HepG2 (cell line): ENCODE results near the gene SERPINA3. TPM values are rescaled to one million over a fixed set of nuclear protein-coding genes. Genes with fewer than 3 reads are reported as not detected.

Source experiments
- ATF1 ChIP-seq: IDR thresholded peaks from 2 replicates; pipeline ENCODE4 v1.6.1; 2016; ENCODE audit warnings: mild to moderate bottlenecking, control low read depth
- ATF4 ChIP-seq, 2 experiments: fragments of 450-650 bp in 1 of 2; sonication (generic) in 1 of 2; formaldehyde crosslinking; IDR thresholded peaks; 2 replicates each; pipeline versions ENCODE4 v1.5.0 to v1.8.0; 2020 to 2022; ENCODE audit warnings: mild to moderate bottlenecking in 1 of 2, missing genetic modification reagents in 1 of 2
- BORCS8-MEF2B ChIP-seq: sonication (generic); formaldehyde crosslinking; IDR thresholded peaks from 2 replicates; pipeline ENCODE4 v1.8.0; 2022; ENCODE audit warnings: mild to moderate bottlenecking, missing genetic modification reagents
- CBX5 ChIP-seq: sonication (generic); formaldehyde crosslinking; IDR thresholded peaks from 2 replicates; pipeline ENCODE4 v1.4.0; 2020; ENCODE audit warnings: missing genetic modification reagents, borderline replicate concordance
- CCDC6 ChIP-seq: sonication (generic); formaldehyde crosslinking; IDR thresholded peaks from 2 replicates; pipeline ENCODE4 v1.8.1; 2022; ENCODE audit warnings: mild to moderate bottlenecking, missing genetic modification reagents, moderate library complexity
- DBP ChIP-seq: sonication (generic); formaldehyde crosslinking; IDR thresholded peaks from 2 replicates; pipeline ENCODE4 v1.4.0; 2020; ENCODE audit warnings: missing genetic modification reagents; ENCODE audit errors: not compliant biosample characterization
- ETS1 ChIP-seq: sonication (generic); formaldehyde crosslinking; IDR thresholded peaks from 2 replicates; pipeline ENCODE4 v1.4.0; 2020; ENCODE audit warnings: missing genetic modification reagents
- GFI1 ChIP-seq: sonication (generic); formaldehyde crosslinking; IDR thresholded peaks from 2 replicates; pipeline ENCODE4 v1.5.0; 2020; ENCODE audit warnings: missing genetic modification reagents, mild to moderate bottlenecking, borderline replicate concordance
- HDAC2 ChIP-seq: sonication (generic); formaldehyde crosslinking; IDR thresholded peaks from 2 replicates; pipeline ENCODE4 v1.4.0; 2020; ENCODE audit warnings: missing genetic modification reagents
- HHEX ChIP-seq: IDR thresholded peaks from 2 replicates; pipeline ENCODE4 v1.6.1; 2016; ENCODE audit warnings: control low read depth
- KDM6A ChIP-seq: IDR thresholded peaks from 2 replicates; pipeline ENCODE4 v1.6.1; 2016; ENCODE audit warnings: low read depth
- MBD4 ChIP-seq: IDR thresholded peaks from 2 replicates; pipeline ENCODE4 v1.6.1; 2012; ENCODE audit warnings: low read length, inconsistent platforms, borderline replicate concordance
- MED8 ChIP-seq: sonication (generic); formaldehyde crosslinking; IDR thresholded peaks from 2 replicates; pipeline ENCODE4 v1.8.1; 2023; ENCODE audit warnings: mild to moderate bottlenecking, missing genetic modification reagents; ENCODE audit not compliant: insufficient replicate concordance
- PAWR ChIP-seq: sonication (generic); formaldehyde crosslinking; IDR thresholded peaks from 2 replicates; pipeline ENCODE4 v1.4.0; 2020; ENCODE audit warnings: missing genetic modification reagents, mild to moderate bottlenecking, borderline replicate concordance
- SIX1 ChIP-seq: sonication (generic); formaldehyde crosslinking; IDR thresholded peaks from 2 replicates; pipeline ENCODE4 v1.4.0; 2020; ENCODE audit warnings: missing genetic modification reagents, borderline replicate concordance
- ZNF101 ChIP-seq: sonication (generic); formaldehyde crosslinking; IDR thresholded peaks from 2 replicates; pipeline ENCODE4 v1.4.0; 2020; ENCODE audit warnings: mild to moderate bottlenecking, low read depth, missing genetic modification reagents, borderline replicate concordance
- ZNF30 ChIP-seq: sonication (generic); formaldehyde crosslinking; IDR thresholded peaks from 2 replicates; pipeline ENCODE4 v1.5.0; 2020; ENCODE audit warnings: mild to moderate bottlenecking, missing genetic modification reagents
- ZNF382 ChIP-seq: sonication (generic); formaldehyde crosslinking; IDR thresholded peaks from 2 replicates; pipeline ENCODE4 v1.5.0; 2020; ENCODE audit warnings: missing genetic modification reagents, mild to moderate bottlenecking, borderline replicate concordance
- ZNF44 ChIP-seq: sonication (generic); formaldehyde crosslinking; IDR thresholded peaks from 2 replicates; pipeline ENCODE4 v1.5.1; 2020; ENCODE audit warnings: mild to moderate bottlenecking, missing genetic modification reagents
- ZNF563 ChIP-seq: sonication (generic); formaldehyde crosslinking; IDR thresholded peaks from 2 replicates; pipeline ENCODE4 v1.8.0; 2022; ENCODE audit warnings: mild to moderate bottlenecking, moderate library complexity, missing genetic modification reagents
- ZNF629 ChIP-seq: sonication (generic); formaldehyde crosslinking; conservative IDR thresholded peaks from 2 replicates; pipeline ENCODE4 v1.5.0; 2020; ENCODE audit warnings: missing genetic modification reagents
- ZSCAN22 ChIP-seq: sonication (generic); formaldehyde crosslinking; IDR thresholded peaks from 2 replicates; pipeline ENCODE4 v1.4.0; 2020; ENCODE audit warnings: mild to moderate bottlenecking, missing genetic modification reagents
- polyA plus RNA-seq, 8 experiments: library from polyadenylated mRNA; depleted of rRNA in 3 of 8; stranded (reverse) in 7 of 8; unstranded in 1 of 8; fragments of >200 nt; fragmentation: Illumina TruSeq in 4 of 8; extraction: Trizol in 4 of 8; gene quantifications; 2 replicates each; pipeline versions ENCODE4 v1.2.1 to v1.2.3, GENCODE V29; 2011 to 2016; ENCODE audit warnings: low read depth in 4 of 8, missing spikeins in 1 of 8, mixed read lengths in 1 of 8; ENCODE audit not compliant: insufficient read depth in 1 of 8
- total RNA-seq, 5 experiments: library from RNA; depleted of rRNA; stranded (reverse); fragments of >200 nt; fragmentation: Illumina TruSeq; extraction: Trizol; gene quantifications; 2 replicates each; pipeline ENCODE4 v1.2.3, GENCODE V29; 2016; ENCODE audit warnings: low read depth in 1 of 5
- TF ChIP-seq, protein P1 (sequence below): sonication (generic); formaldehyde crosslinking; IDR thresholded peaks from 2 replicates; pipeline ENCODE4 v1.4.0; 2020; ENCODE audit warnings: missing genetic modification reagents, mild to moderate bottlenecking, borderline replicate concordance
- TF ChIP-seq, protein P2 (sequence below): sonication (generic); formaldehyde crosslinking; IDR thresholded peaks from 2 replicates; pipeline ENCODE4 v1.8.0; 2022; ENCODE audit warnings: low read depth, missing genetic modification reagents

The SERPINA3 gene
- total and polyA plus RNA-seq, 2 of the 13 experiments (the other 11 are each of a cell fraction or from before 2014, with no cell fraction given): 825 to 2,200 TPM

DNA sequence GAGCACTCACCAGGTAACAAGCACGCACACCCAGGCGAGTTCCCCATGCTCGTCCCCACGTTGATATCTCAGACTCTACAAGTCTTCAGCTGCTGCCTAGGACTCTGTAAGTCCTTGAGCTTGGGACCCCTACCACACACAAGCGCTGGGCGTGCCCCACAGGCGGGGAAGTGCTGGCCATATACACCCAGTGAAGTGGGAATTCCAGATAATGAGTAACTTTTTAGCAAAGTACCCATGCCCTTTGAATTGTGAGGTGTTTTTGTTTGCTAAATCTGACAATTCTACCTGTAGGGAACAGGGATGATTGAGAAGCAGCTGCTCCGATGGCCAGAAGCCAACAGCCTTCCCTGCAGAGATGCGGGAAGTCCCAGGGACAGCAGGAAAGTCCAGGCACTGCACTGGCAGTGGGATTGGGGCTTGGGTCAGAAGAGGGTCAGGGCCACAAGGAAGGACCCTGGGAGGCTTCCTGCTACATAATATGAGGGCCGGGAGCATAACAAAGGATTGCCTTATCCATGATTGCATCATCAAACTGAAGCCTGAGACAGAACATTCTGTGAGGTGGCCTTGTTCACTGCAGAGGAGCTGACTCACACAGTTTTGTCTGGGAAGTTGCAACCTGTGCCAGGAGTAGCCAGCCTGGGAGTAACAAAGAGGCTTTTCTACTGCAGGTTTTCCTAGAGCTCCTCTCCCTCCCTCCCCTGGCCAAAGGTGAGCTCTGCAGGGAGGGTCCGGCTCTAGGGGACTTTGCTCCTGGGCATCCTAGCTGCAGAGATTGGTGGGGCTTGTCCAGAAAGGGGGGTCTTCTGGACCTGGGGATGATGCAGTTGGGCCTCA lies 13.2 kb upstream of the SERPINA3 start (continued):
- TF ChIP-seq CCDC6 (CRISPR knock-in tag): peak; percentile 93
- no peak for TF ChIP-seq PAWR (CRISPR knock-in tag)
- TF ChIP-seq ZNF44 (CRISPR knock-in tag): 0 out of 2 replicates have a peak, but pooled peaks have one; percentile 44
- no peak for TF ChIP-seq ZNF30
- peak; percentile 91 for TF ChIP-seq MED8 (CRISPR knock-in tag)
- TF ChIP-seq KDM6A (CRISPR knock-in tag): peak; percentile 73
- TF ChIP-seq SIX1: peak; percentile 78
- TF ChIP-seq HDAC2 (CRISPR knock-in tag): peak; percentile 98; the same call in 1 of the 2 replicates
- TF ChIP-seq ZNF101 (CRISPR knock-in tag): no peak
- TF ChIP-seq ZSCAN22 (CRISPR knock-in tag): no peak
- TF ChIP-seq, protein P1, sequence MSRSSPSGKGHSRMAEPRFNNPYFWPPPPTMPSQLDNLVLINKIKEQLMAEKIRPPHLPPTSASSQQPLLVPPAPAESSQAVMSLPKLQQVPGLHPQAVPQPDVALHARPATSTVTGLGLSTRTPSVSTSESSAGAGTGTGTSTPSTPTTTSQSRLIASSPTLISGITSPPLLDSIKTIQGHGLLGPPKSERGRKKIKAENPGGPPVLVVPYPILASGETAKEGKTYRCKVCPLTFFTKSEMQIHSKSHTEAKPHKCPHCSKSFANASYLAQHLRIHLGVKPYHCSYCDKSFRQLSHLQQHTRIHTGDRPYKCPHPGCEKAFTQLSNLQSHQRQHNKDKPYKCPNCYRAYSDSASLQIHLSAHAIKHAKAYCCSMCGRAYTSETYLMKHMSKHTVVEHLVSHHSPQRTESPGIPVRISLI: peak; percentile 48; the same call in 1 of the 2 replicates
- 0 out of 2 replicates have a peak, but pooled peaks have one; percentile 3 for TF ChIP-seq MBD4
- TF ChIP-seq BORCS8-MEF2B: peak; percentile 75; the same call in 1 of the 2 replicates
- TF ChIP-seq, protein P2, sequence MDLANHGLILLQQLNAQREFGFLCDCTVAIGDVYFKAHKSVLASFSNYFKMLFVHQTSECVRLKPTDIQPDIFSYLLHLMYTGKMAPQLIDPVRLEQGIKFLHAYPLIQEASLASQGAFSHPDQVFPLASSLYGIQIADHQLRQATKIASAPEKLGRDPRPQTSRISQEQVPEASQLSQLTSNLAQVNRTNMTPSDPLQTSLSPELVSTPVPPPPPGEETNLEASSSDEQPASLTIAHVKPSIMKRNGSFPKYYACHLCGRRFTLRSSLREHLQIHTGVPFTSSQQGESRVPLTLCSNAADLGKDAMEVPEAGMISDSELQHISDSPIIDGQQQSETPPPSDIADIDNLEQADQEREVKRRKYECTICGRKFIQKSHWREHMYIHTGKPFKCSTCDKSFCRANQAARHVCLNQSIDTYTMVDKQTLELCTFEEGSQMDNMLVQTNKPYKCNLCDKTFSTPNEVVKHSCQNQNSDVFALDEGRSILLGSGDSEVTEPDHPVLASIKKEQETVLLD: 0 out of 2 replicates have a peak, but pooled peaks have one; percentile 40
- TF ChIP-seq HHEX (CRISPR knock-in tag): peak; percentile 61
- no peak for TF ChIP-seq DBP (CRISPR knock-in tag)
- peak; percentile 94; the same call in 1 of the 2 replicates for TF ChIP-seq CBX5 (CRISPR knock-in tag)
- TF ChIP-seq ZNF382 (CRISPR knock-in tag): no peak
- peak; percentile 99 for TF ChIP-seq GFI1 (CRISPR knock-in tag)
- no peak for TF ChIP-seq ETS1 (CRISPR knock-in tag)
- TF ChIP-seq ATF4 (CRISPR knock-in tag; IDR thresholded peaks at IDR 0.05): peak; percentile 95 to 98
- peak; percentile 46; the same call in 1 of the 2 replicates for TF ChIP-seq ZNF563 (CRISPR knock-in tag)
- peak; percentile 86 for TF ChIP-seq ATF1 (CRISPR knock-in tag)
- peak; percentile 44; the same call in 1 of the 2 replicates for TF ChIP-seq ZNF629 (CRISPR knock-in tag)
